H9 (cell line): ENCODE results near the gene TFF2. TPM values are rescaled to one million over a fixed set of nuclear protein-coding genes. Genes with fewer than 3 reads are reported as not detected.

Source experiments
- DNase-seq: peaks from one replicate; pipeline ENCODE4 v3.0.0-alpha.2; 2017
- H2AFZ ChIP-seq: one replicate; pipeline ENCODE4 v1.6.1; 2013; ENCODE audit warnings: mild to moderate bottlenecking, low read length, control low read depth, moderate library complexity
- H2AK5ac ChIP-seq: 2 replicates; pipeline ENCODE4 v1.6.1; 2013; ENCODE audit warnings: low read length, control low read depth, mixed read lengths; ENCODE audit not compliant: insufficient read length
- H2BK120ac ChIP-seq: one replicate; pipeline ENCODE4 v1.6.1; 2013; ENCODE audit warnings: low read depth, mild to moderate bottlenecking, low read length, control low read depth, inconsistent platforms; ENCODE audit not compliant: poor library complexity, severe bottlenecking
- H2BK12ac ChIP-seq: 2 replicates; pipeline ENCODE4 v1.6.1; 2013; ENCODE audit warnings: low read length, control low read depth, mixed read lengths, low read depth; ENCODE audit not compliant: insufficient read length
- H2BK15ac ChIP-seq: 2 replicates; pipeline ENCODE4 v1.6.1; 2013; ENCODE audit warnings: low read depth, low read length, control low read depth
- H2BK20ac ChIP-seq: one replicate; pipeline ENCODE4 v1.6.1; 2013; ENCODE audit warnings: low read depth, mild to moderate bottlenecking, low read length, control low read depth, inconsistent platforms; ENCODE audit not compliant: poor library complexity, severe bottlenecking
- H2BK5ac ChIP-seq: 2 replicates; pipeline ENCODE4 v1.6.1; 2013; ENCODE audit warnings: low read length, control low read depth, mixed read lengths; ENCODE audit not compliant: insufficient read length
- H3K14ac ChIP-seq: 2 replicates; pipeline ENCODE4 v1.6.1; 2013; ENCODE audit warnings: low read length, control low read depth; ENCODE audit not compliant: insufficient read depth
- H3K18ac ChIP-seq: 2 replicates; pipeline ENCODE4 v1.6.1; 2013; ENCODE audit warnings: low read depth, mild to moderate bottlenecking, mixed read lengths, low read length, control low read depth; ENCODE audit not compliant: insufficient read length
- H3K23ac ChIP-seq: 2 replicates; pipeline ENCODE4 v1.6.1; 2013; ENCODE audit warnings: low read length, control low read depth, mixed read lengths, low read depth; ENCODE audit not compliant: insufficient read length
- H3K23me2 ChIP-seq: 2 replicates; pipeline ENCODE4 v1.6.1; 2013; ENCODE audit warnings: low read depth, mild to moderate bottlenecking, mixed read lengths, low read length, control low read depth; ENCODE audit not compliant: insufficient read length, poor library complexity, severe bottlenecking
- H3K27ac ChIP-seq: 2 replicates; pipeline ENCODE4 v1.5.1; 2013; ENCODE audit warnings: low read length, control low read depth, mixed read lengths, low read depth; ENCODE audit not compliant: insufficient read length
- H3K27me3 ChIP-seq: 2 replicates; pipeline ENCODE4 v1.6.1; 2013; ENCODE audit warnings: low read length, control low read depth, inconsistent platforms; ENCODE audit not compliant: insufficient read depth
- H3K4ac ChIP-seq: 2 replicates; pipeline ENCODE4 v1.6.1; 2013; ENCODE audit warnings: low read depth, mild to moderate bottlenecking, control low read depth, inconsistent platforms, low read length, moderate library complexity
- H3K4me1 ChIP-seq: 2 replicates; pipeline ENCODE4 v1.6.1; 2013; ENCODE audit warnings: low read length, control low read depth, inconsistent platforms; ENCODE audit not compliant: insufficient read depth
- H3K4me2 ChIP-seq: 2 replicates; pipeline ENCODE4 v1.6.1; 2013; ENCODE audit warnings: low read length, control low read depth, mixed read lengths; ENCODE audit not compliant: insufficient read length, insufficient read depth
- H3K56ac ChIP-seq: 2 replicates; pipeline ENCODE4 v1.6.1; 2013; ENCODE audit warnings: low read depth, mild to moderate bottlenecking, mixed read lengths, low read length, control low read depth; ENCODE audit not compliant: insufficient read length
- H3K79me1 ChIP-seq: 2 replicates; pipeline ENCODE4 v1.6.1; 2013; ENCODE audit warnings: low read depth, mild to moderate bottlenecking, moderate library complexity, low read length, control low read depth, inconsistent platforms; ENCODE audit not compliant: insufficient read depth, poor library complexity, severe bottlenecking
- H3K79me2 ChIP-seq: 2 replicates; pipeline ENCODE4 v1.6.1; 2013; ENCODE audit warnings: low read length, control low read depth, inconsistent platforms; ENCODE audit not compliant: insufficient read depth
- H3K9ac ChIP-seq: 2 replicates; pipeline ENCODE4 v1.6.1; 2013; ENCODE audit warnings: low read length, control low read depth, mixed read lengths; ENCODE audit not compliant: insufficient read length; ENCODE audit errors: extremely low read depth
- H3K9me3 ChIP-seq: one replicate; pipeline ENCODE4 v1.6.1; 2013; ENCODE audit warnings: low read depth, low read length, inconsistent platforms; ENCODE audit not compliant: control insufficient read depth
- H3T11ph ChIP-seq: one replicate; pipeline ENCODE4 v1.6.1; 2013; ENCODE audit warnings: mild to moderate bottlenecking, low read length, control low read depth, inconsistent platforms
- H4K20me1 ChIP-seq: one replicate; pipeline ENCODE4 v1.6.1; 2013; ENCODE audit not compliant: control insufficient read depth, insufficient read length, insufficient read depth
- H4K5ac ChIP-seq: 2 replicates; pipeline ENCODE4 v1.6.1; 2013; ENCODE audit warnings: low read depth, mild to moderate bottlenecking, mixed read lengths, low read length, control low read depth; ENCODE audit not compliant: insufficient read length
- H4K8ac ChIP-seq: replicated peaks from 2 replicates; pipeline ENCODE4 v1.6.1; 2013; ENCODE audit warnings: low read length, control low read depth, mixed read lengths, low read depth; ENCODE audit not compliant: insufficient read length
- H4K91ac ChIP-seq: 2 replicates; pipeline ENCODE4 v1.6.1; 2013; ENCODE audit warnings: low read depth, mild to moderate bottlenecking, moderate library complexity, mixed read lengths, low read length, control low read depth; ENCODE audit not compliant: insufficient read length
- H3K27ac Mint-ChIP-seq, 3 experiments: 2 replicates in 2 of 3; 3 replicates in 1 of 3; pipeline ENCODE4 v1.8.0; 2020 to 2021; ENCODE audit warnings: mixed read lengths in 3 of 3, mild to moderate bottlenecking in 1 of 3, moderate library complexity in 1 of 3
- H3K27me3 Mint-ChIP-seq: 2 replicates; pipeline ENCODE4 v1.8.0; 2021; ENCODE audit warnings: low read depth, mild to moderate bottlenecking, moderate library complexity, mixed read lengths
- H3K36me3 Mint-ChIP-seq, 3 experiments: 2 replicates in 2 of 3; 3 replicates in 1 of 3; pipeline ENCODE4 v1.8.0; 2020 to 2021; ENCODE audit warnings: low read depth in 3 of 3, mixed read lengths in 3 of 3; ENCODE audit not compliant: insufficient read depth in 1 of 3
- H3K4me1 Mint-ChIP-seq, 2 experiments: 2 replicates each; pipeline ENCODE4 v1.8.0; 2020; ENCODE audit warnings: mixed read lengths in 2 of 2
- H3K4me3 Mint-ChIP-seq, 2 experiments: 2 replicates in 1 of 2; 3 replicates in 1 of 2; pipeline ENCODE4 v1.8.0; 2020 to 2021; ENCODE audit warnings: mild to moderate bottlenecking in 2 of 2, mixed read lengths in 2 of 2, moderate library complexity in 1 of 2
- H3K9me3 Mint-ChIP-seq, 2 experiments: 2 replicates in 1 of 2; 3 replicates in 1 of 2; pipeline ENCODE4 v1.8.0; 2020; ENCODE audit warnings: mild to moderate bottlenecking in 2 of 2, mixed read lengths in 2 of 2, moderate library complexity in 1 of 2
- CTCF ChIP-seq: fragments of 200-600 bp; sonication (generic); conservative IDR thresholded peaks from 3 replicates; pipeline ENCODE4 v1.8.0; 2021; ENCODE audit warnings: antibody characterized with exemption, mild to moderate bottlenecking
- WGBS: extraction: QIAGEN DNeasy Blood & Tissue Kit; methylation state at CpG from one replicate; pipeline ENCODE4 v1.1.7; 2013; ENCODE audit warnings: missing lambda C conversion rate, low lambda C conversion rate, mixed read lengths; ENCODE audit not compliant: insufficient read length; ENCODE audit errors: extremely low coverage; 5-methylcytosine and 5-hydroxymethylcytosine counted together
- total RNA-seq: library from RNA; stranded (reverse); gene quantifications from 2 replicates; pipeline ENCODE4 v1.2.1, GENCODE V29; 2021

Gene TFF2
- total RNA-seq, 1 experiment from 2014 or later = not detected

DNA sequence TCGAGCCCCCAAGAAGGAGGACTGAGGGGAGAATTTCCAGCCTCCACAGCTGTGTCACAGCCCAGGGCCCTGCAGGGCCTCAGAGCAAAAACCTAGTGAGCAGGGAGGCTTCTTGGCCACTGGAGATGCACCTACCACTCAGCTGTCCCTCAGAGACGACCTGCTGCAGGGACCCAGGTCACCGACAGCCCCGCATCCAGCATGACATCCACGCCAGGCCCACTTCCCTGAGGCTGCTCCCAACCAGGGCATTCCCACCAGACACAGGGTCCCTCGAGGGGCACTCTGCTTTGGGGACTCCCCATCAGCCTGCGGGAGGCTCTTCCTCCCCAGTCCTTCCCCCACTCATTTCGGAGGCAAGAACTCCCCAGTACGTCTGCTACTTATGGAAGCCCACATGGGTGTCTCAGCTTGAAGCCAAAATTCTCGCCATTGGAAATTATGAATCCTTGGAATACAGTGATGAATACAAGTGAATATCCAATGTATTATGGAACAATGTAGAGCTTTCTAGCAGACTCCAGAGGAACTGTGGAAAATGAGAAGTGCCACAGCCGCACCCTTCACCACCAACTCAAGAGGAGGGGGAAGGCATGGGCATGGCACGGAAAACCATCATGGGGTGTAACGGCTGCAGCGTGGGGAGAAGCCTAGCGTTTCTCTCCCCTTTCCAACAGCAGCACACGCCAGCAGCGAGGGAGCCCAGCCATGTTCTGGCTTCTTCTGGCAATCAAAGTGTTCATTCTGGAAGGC lies 42.5 kb downstream of the TFF2 start:
- H3K9ac ChIP-seq = no peak overlapping the region
- no peak overlapping the region for H4K91ac ChIP-seq
- no peak overlapping the region for H3K27ac Mint-ChIP-seq
- H3K27me3 Mint-ChIP-seq = peaks cover 14% of the 10 kb centered on the region
- H3K56ac ChIP-seq = no peak overlapping the region
- H4K20me1 ChIP-seq = no peaks in the 10 kb centered on the region
- TF ChIP-seq CTCF = no peak
- no peak overlapping the region for H2AK5ac ChIP-seq
- H3K4ac ChIP-seq = no peak overlapping the region
- no peaks in the 10 kb centered on the region for H3K36me3 Mint-ChIP-seq
- H3K23me2 ChIP-seq = no peaks in the 10 kb centered on the region
- H3T11ph ChIP-seq = no peak overlapping the region
- WGBS = no CpG with 5 or more reads among the region's 17 CpGs
- H4K5ac ChIP-seq = no peak overlapping the region
- H2BK120ac ChIP-seq = no peak overlapping the region
- H3K79me2 ChIP-seq = no peaks in the 10 kb centered on the region
- H2AFZ ChIP-seq = no peak overlapping the region
- H2BK15ac ChIP-seq = no peak overlapping the region
- no peaks in the 10 kb centered on the region for H3K9me3 ChIP-seq
- H3K4me2 ChIP-seq = no peak overlapping the region
- no peaks in the 10 kb centered on the region for H3K79me1 ChIP-seq
- no peak overlapping the region for H3K4me3 Mint-ChIP-seq
- H2BK12ac ChIP-seq = no peak overlapping the region
- DNase-seq = no peak
- H3K27ac ChIP-seq = no peak overlapping the region
- no peaks in the 10 kb centered on the region; a peak in 1 of 5 replicates for H3K9me3 Mint-ChIP-seq
- H3K23ac ChIP-seq = no peak overlapping the region
- no peak overlapping the region; the same call in 1 of the 2 replicates for H3K14ac ChIP-seq
- no peak overlapping the region for H3K18ac ChIP-seq
- peaks cover 15 to 16% of the 10 kb centered on the region in 2 experiments for H3K4me1 Mint-ChIP-seq
- no peak overlapping the region for H2BK5ac ChIP-seq
- H3K27me3 ChIP-seq = no peaks in the 10 kb centered on the region
- H4K8ac ChIP-seq = no peak overlapping the region
- H2BK20ac ChIP-seq = no peak overlapping the region
- no peaks in the 10 kb centered on the region; the same call in 1 of the 2 replicates for H3K4me1 ChIP-seq
